ENCODE results near the gene ARHGAP40.

Gene ARHGAP40

DNA sequence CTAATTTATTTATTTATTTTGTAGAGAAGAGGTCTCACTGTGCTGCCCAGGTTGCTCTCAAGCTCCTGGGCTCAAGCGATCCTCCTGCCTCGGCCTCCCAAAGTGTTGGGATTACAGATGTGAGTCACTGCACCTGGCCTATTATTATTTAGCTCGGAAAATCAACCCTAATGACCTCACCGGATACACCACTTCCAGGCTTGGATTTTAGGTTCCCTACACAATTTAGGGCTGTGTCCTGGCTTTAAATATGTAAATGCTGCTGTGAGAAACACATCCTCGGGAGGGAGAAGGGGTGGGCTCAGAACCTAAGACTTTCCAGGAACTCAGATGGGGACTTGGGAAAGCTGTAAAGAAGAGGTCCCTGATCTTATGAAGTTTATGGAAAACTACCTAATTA is 71.7 kb downstream of the ARHGAP40 start:
- Histone ChIP-seq H3K27ac (ENCODE audit: extremely low read depth, low read depth, low read length) (no peak overlapping the region), H3K9me3 (ENCODE audit: control insufficient read depth, insufficient read depth, low read depth, low read length) (no peaks in the 10 kb centered on the region), H3K36me3 (ENCODE audit: control insufficient read depth in 2 of 2, insufficient read depth in 1 of 2, low read length in 2 of 2) (no peaks in the 10 kb centered on the region), H3K4me1 (ENCODE audit: control insufficient read depth, insufficient read depth, low read length) (peaks cover 4% of the 10 kb centered on the region; the same call in 1 of the 2 replicates), H3K4me3 (ENCODE audit: low read depth, low read length) (no peak overlapping the region)
- no peak for TF ChIP-seq ZNF768 (tag by site-specific recombination; IDR thresholded peaks at IDR 0.05)
- TF ChIP-seq ZNF629 (tag by site-specific recombination; IDR thresholded peaks at IDR 0.05): no peak
- no peak for TF ChIP-seq ZSCAN5A (tag by site-specific recombination; IDR thresholded peaks at IDR 0.05)
- TF ChIP-seq ZNF704 (tag by site-specific recombination; IDR thresholded peaks at IDR 0.05): no peak
- no peak for TF ChIP-seq ZNF610 (tag by site-specific recombination; IDR thresholded peaks at IDR 0.05; ENCODE audit: borderline replicate concordance)
- TF ChIP-seq SP7 (tag by site-specific recombination; IDR thresholded peaks at IDR 0.05): peak; percentile 32; the same call in 1 of the 2 replicates
- TF ChIP-seq ZNF561 (tag by site-specific recombination; IDR thresholded peaks at IDR 0.05; ENCODE audit: borderline replicate concordance): no peak
- POLR2A ChIA-PET: no interaction called here
- CTCF ChIA-PET: interaction anchor here (0.7 to 1.7 kb wide), 4 partner anchors 14 to 56 kb away, joined by 3 to 5 read pairs (median 4); no protein-coding TSS in a partner anchor

GRCh38 chr20:38673725-38674091 is 72.1 kb downstream of the ARHGAP40 start:
- Histone ChIP-seq H3K27ac (ENCODE audit: extremely low read depth, low read depth, low read length) (no peak overlapping the region; the same call in 1 of the 2 replicates), H3K9me3 (ENCODE audit: control insufficient read depth, insufficient read depth, low read depth, low read length) (no peaks in the 10 kb centered on the region), H3K4me1 (ENCODE audit: control insufficient read depth, insufficient read depth, low read length) (peaks cover 4% of the 10 kb centered on the region; the same call in 1 of the 2 replicates), H3K4me3 (ENCODE audit: low read depth, low read length) (peak overlapping the region; percentile 48), H3K36me3 (ENCODE audit: control insufficient read depth in 2 of 2, insufficient read depth in 1 of 2, low read length in 2 of 2) (no peaks in the 10 kb centered on the region)
- ChIA-PET CTCF (interaction anchor here (0.7 to 1.7 kb wide), 5 partner anchors 15 to 95 kb away, joined by 3 to 5 read pairs (median 3); no protein-coding TSS in a partner anchor), POLR2A (no interaction called here)
- no peak for TF ChIP-seq ZNF704 (tag by site-specific recombination; IDR thresholded peaks at IDR 0.05)
- no peak for TF ChIP-seq ZNF2 (tag by site-specific recombination; IDR thresholded peaks at IDR 0.05)
- TF ChIP-seq ZNF600 (tag by site-specific recombination; IDR thresholded peaks at IDR 0.05): no peak
- peak; percentile 53 for TF ChIP-seq GLIS2 (tag by site-specific recombination; IDR thresholded peaks at IDR 0.05)
- TF ChIP-seq, protein P1, sequence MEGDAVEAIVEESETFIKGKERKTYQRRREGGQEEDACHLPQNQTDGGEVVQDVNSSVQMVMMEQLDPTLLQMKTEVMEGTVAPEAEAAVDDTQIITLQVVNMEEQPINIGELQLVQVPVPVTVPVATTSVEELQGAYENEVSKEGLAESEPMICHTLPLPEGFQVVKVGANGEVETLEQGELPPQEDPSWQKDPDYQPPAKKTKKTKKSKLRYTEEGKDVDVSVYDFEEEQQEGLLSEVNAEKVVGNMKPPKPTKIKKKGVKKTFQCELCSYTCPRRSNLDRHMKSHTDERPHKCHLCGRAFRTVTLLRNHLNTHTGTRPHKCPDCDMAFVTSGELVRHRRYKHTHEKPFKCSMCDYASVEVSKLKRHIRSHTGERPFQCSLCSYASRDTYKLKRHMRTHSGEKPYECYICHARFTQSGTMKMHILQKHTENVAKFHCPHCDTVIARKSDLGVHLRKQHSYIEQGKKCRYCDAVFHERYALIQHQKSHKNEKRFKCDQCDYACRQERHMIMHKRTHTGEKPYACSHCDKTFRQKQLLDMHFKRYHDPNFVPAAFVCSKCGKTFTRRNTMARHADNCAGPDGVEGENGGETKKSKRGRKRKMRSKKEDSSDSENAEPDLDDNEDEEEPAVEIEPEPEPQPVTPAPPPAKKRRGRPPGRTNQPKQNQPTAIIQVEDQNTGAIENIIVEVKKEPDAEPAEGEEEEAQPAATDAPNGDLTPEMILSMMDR (tag by site-specific recombination; IDR thresholded peaks at IDR 0.05): peak; percentile 50; the same call in 1 of the 2 replicates
- peak; percentile 84 for TF ChIP-seq PRDM10 (tag by site-specific recombination; IDR thresholded peaks at IDR 0.05)
- no peak for TF ChIP-seq ZNF18 (tag by site-specific recombination; IDR thresholded peaks at IDR 0.05)
- TF ChIP-seq MYNN (tag by site-specific recombination; IDR thresholded peaks at IDR 0.05; ENCODE audit: borderline replicate concordance): no peak
- no peak for TF ChIP-seq YY1 (tag by site-specific recombination; IDR thresholded peaks at IDR 0.05)
- no peak for TF ChIP-seq ZNF747 (tag by site-specific recombination; IDR thresholded peaks at IDR 0.05)
- TF ChIP-seq, protein P2, sequence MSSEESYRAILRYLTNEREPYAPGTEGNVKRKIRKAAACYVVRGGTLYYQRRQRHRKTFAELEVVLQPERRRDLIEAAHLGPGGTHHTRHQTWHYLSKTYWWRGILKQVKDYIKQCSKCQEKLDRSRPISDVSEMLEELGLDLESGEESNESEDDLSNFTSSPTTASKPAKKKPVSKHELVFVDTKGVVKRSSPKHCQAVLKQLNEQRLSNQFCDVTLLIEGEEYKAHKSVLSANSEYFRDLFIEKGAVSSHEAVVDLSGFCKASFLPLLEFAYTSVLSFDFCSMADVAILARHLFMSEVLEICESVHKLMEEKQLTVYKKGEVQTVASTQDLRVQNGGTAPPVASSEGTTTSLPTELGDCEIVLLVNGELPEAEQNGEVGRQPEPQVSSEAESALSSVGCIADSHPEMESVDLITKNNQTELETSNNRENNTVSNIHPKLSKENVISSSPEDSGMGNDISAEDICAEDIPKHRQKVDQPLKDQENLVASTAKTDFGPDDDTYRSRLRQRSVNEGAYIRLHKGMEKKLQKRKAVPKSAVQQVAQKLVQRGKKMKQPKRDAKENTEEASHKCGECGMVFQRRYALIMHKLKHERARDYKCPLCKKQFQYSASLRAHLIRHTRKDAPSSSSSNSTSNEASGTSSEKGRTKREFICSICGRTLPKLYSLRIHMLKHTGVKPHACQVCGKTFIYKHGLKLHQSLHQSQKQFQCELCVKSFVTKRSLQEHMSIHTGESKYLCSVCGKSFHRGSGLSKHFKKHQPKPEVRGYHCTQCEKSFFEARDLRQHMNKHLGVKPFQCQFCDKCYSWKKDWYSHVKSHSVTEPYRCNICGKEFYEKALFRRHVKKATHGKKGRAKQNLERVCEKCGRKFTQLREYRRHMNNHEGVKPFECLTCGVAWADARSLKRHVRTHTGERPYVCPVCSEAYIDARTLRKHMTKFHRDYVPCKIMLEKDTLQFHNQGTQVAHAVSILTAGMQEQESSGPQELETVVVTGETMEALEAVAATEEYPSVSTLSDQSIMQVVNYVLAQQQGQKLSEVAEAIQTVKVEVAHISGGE (tag by site-specific recombination; conservative IDR thresholded peaks at IDR 0.05; ENCODE audit: low read depth): peak; percentile 63; the same call in 1 of the 2 replicates
- TF ChIP-seq SP2 (tag by site-specific recombination; IDR thresholded peaks at IDR 0.05): peak; percentile 12; the same call in 1 of the 2 replicates
- TF ChIP-seq ZNF214 (tag by site-specific recombination; IDR thresholded peaks at IDR 0.05; ENCODE audit: borderline replicate concordance): no peak
